Gastrocnemius medialis (tissue), 4 donors: ENCODE results near the gene SND1. TPM values are rescaled to one million over a fixed set of nuclear protein-coding genes. Genes with fewer than 3 reads are reported as not detected.

Experiments
- ATAC-seq, 2 donors: fragments of 150-250 bp; one replicate each; pipeline ENCODE4 v1.9.1; 2016
- DNase-seq, 2 donors: peaks; one replicate each; pipeline ENCODE4 v3.0.0-alpha.2; 2019
- H3K27ac ChIP-seq, 4 donors: fragments of 200-600 bp; sonication (generic); 1 replicate in 1 of 4; 2 replicates in 3 of 4; pipeline ENCODE4 v1.5.1; 2016 to 2018; ENCODE audit warnings: mild to moderate bottlenecking in 2 of 4, moderate library complexity in 1 of 4
- H3K27me3 ChIP-seq, 3 donors: fragments of 200-600 bp; sonication (generic) in 2 of 3; 1 replicate in 1 of 3; 2 replicates in 2 of 3; pipeline versions ENCODE4 v1.5.1 to v1.6.0; 2016 to 2019; ENCODE audit warnings: mild to moderate bottlenecking in 1 of 3, moderate library complexity in 1 of 3
- H3K36me3 ChIP-seq, 2 donors: fragments of 200-600 bp; sonication (generic) in 1 of 2; one replicate each; pipeline ENCODE4 v1.5.1; 2017 to 2018
- H3K4me1 ChIP-seq, 2 donors: fragments of 200-600 bp; sonication (generic) in 1 of 2; one replicate each; pipeline ENCODE4 v1.5.1; 2016 to 2017; ENCODE audit warnings: mild to moderate bottlenecking in 2 of 2
- H3K4me3 ChIP-seq, 4 donors: fragments of 200-600 bp; sonication (generic) in 3 of 4; 1 replicate in 1 of 4; 2 replicates in 3 of 4; pipeline ENCODE4 v1.5.1; 2016 to 2019; ENCODE audit warnings: mild to moderate bottlenecking in 2 of 4
- H3K9me3 ChIP-seq, 3 donors: fragments of 200-600 bp; sonication (generic) in 2 of 3; 1 replicate in 1 of 3; 2 replicates in 2 of 3; pipeline ENCODE4 v1.5.1; 2016 to 2019
- POLR2A ChIP-seq, 2 donors: fragments of 450-650 bp; IDR thresholded peaks; one replicate each; pipeline ENCODE4 v1.6.1; 2017; ENCODE audit warnings: antibody characterized with exemption in 2 of 2, mild to moderate bottlenecking in 2 of 2, moderate library complexity in 2 of 2
- in situ Hi-C, 4 donors: fragments of 200-750 bp; cut with MboI; loops; one replicate each; pipeline versions ENCODE4 v1.15.0 to v1.8.0; 2017; ENCODE audit warnings: low sequenced_read_pairs in 4 of 4
- intact Hi-C: fragments of 100-400 bp; cut with DNase I; formaldehyde crosslinking; loops from one replicate; pipeline ENCODE4 v1.15.1; 2023; ENCODE audit warnings: low total_unique reads
- total RNA-seq, 4 donors: library from RNA; depleted of rRNA; stranded (reverse); fragments of >200 nt; gene quantifications; one replicate each; pipeline versions ENCODE4 v1.1.0 to v1.2.3, GENCODE V29; 2016
- TF ChIP-seq, protein P1 (sequence below), 5 experiments: fragments of 450-650 bp in 3 of 5; fragments of 200-600 bp in 2 of 5; sonication (generic) in 2 of 5; IDR thresholded peaks in 4 of 5; conservative IDR thresholded peaks in 1 of 5; 1 replicate in 4 of 5; 2 replicates in 1 of 5; pipeline ENCODE4 v1.5.1; 2016 to 2019; ENCODE audit warnings: antibody characterized with exemption in 5 of 5, mild to moderate bottlenecking in 3 of 5, moderate library complexity in 3 of 5

SND1 gene
- total RNA-seq, 4 donors from 2014 or later = 30.4 to 73.0 (median 50.3) TPM

DNA sequence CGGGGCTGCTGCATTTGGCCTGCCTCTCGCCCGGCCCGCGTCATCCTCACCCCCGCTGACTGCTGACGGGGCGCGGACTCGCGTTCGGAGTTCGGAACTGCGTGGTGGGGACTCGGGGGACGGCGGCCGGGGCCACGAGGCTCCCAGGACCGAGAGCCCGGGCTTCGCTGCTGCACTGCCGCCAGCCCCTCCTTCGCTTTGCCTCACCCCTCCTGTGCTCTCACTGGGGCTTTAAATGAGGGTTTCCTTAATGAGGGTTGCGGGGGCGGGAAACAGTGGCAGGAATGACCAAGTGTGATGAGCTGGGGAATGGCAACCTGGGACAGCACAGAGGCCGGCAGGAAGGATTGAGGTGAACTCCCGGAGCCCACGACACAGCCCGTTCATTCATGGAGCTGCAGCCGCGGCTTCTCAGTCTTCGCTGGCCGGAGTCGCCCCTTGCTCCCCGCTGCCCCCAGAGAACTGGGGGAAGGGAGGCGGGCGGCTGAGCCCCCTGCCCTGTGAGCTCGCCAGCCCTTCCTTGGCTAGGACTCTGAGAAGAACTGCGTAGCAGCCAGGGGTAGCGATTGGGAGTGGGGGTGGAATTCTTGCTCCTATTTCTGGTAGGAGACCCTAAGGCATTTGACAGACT is 380.7 kb downstream of the SND1 start:
- intact Hi-C loops = loop anchor here (5.0 to 10.0 kb wide), 3 partner anchors 172 to 445 kb away; partner anchors contain the start of genes ARF5 and GCC1
- in situ Hi-C loops = no loop called here
- H3K36me3 ChIP-seq = no peaks in the 10 kb centered on the region
- TF ChIP-seq, protein P1, sequence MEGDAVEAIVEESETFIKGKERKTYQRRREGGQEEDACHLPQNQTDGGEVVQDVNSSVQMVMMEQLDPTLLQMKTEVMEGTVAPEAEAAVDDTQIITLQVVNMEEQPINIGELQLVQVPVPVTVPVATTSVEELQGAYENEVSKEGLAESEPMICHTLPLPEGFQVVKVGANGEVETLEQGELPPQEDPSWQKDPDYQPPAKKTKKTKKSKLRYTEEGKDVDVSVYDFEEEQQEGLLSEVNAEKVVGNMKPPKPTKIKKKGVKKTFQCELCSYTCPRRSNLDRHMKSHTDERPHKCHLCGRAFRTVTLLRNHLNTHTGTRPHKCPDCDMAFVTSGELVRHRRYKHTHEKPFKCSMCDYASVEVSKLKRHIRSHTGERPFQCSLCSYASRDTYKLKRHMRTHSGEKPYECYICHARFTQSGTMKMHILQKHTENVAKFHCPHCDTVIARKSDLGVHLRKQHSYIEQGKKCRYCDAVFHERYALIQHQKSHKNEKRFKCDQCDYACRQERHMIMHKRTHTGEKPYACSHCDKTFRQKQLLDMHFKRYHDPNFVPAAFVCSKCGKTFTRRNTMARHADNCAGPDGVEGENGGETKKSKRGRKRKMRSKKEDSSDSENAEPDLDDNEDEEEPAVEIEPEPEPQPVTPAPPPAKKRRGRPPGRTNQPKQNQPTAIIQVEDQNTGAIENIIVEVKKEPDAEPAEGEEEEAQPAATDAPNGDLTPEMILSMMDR (IDR thresholded peaks at IDR 0.05 in 4 of 5, conservative IDR thresholded peaks at IDR 0.05 in 1 of 5) = no peak
- no peak for TF ChIP-seq POLR2A (IDR thresholded peaks at IDR 0.05)
- H3K4me1 ChIP-seq = peaks cover 3 to 8% of the 10 kb centered on the region in 2 donors
- peaks cover 0 to 3% (median 0%) of the 10 kb centered on the region in 3 donors for H3K27me3 ChIP-seq
- H3K9me3 ChIP-seq = no peaks in the 10 kb centered on the region
- peak overlapping the region; percentile 45 to 70 (median 56) for H3K4me3 ChIP-seq
- H3K27ac ChIP-seq = no peak overlapping the region
- ATAC-seq = peak in 1 of 2 donors; percentile 9
- no peak for DNase-seq

DNA sequence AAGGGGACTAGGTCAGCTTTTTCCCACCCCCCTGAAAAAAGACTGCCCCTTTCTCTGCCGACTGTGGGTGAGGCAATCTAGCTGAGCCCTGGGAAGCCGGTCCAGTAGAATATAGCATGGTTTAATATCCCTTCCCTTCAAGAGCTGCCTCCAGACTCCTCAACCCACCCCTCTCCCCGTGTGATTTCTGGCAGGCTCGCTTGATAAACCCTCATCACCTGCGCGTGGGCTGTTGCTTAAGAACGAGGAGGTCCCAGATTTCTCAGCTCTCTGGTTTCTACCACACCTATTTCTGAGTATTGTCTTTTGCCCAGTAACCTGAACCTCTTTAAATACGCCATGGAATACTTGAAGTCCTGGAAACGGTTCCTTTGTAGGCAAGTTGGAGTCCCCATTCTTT is 381.3 kb downstream of the SND1 start:
- no peaks in the 10 kb centered on the region for H3K9me3 ChIP-seq
- TF ChIP-seq, protein P1 (IDR thresholded peaks at IDR 0.05 in 4 of 5, conservative IDR thresholded peaks at IDR 0.05 in 1 of 5) = no peak
- TF ChIP-seq POLR2A (IDR thresholded peaks at IDR 0.05) = no peak
- H3K4me3 ChIP-seq = no peak overlapping the region
- no peaks in the 10 kb centered on the region for H3K36me3 ChIP-seq
- H3K27me3 ChIP-seq = peaks cover 0 to 3% (median 0%) of the 10 kb centered on the region in 3 donors
- no peak for ATAC-seq
- in situ Hi-C loops (no loop called here), intact Hi-C loops (loop anchor here (5.0 to 10.0 kb wide), 3 partner anchors 172 to 446 kb away; partner anchors contain the start of genes ARF5 and GCC1)
- peaks cover 3 to 8% of the 10 kb centered on the region in 2 donors for H3K4me1 ChIP-seq
- no peak for DNase-seq
- no peak overlapping the region for H3K27ac ChIP-seq

DNA sequence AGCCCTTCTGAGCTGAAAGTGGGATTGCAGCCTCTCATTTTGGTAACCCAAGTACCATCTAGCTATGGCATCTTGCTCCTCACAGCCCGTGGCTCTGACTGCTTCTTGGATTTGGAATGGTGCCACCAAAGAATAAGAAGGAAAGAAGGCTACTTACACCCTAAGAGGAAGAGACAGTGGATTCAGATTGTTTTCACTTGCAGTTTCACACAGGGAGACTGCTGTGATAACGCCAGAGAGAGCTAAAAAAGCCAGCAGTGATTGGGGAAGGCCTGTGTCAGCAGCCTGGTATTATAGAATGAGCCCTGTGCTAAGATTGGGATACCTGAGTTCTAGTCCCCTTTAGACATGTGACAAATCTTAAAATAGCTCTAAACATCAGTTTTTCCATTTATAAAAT is 382.8 kb downstream of the SND1 start:
- H3K27me3 ChIP-seq = peaks cover 0 to 3% (median 0%) of the 10 kb centered on the region in 3 donors
- intact Hi-C loops (loop anchor here (5.0 to 10.0 kb wide), 3 partner anchors 170 to 448 kb away; partner anchors contain the start of genes ARF5 and GCC1), in situ Hi-C loops (no loop called here)
- no peaks in the 10 kb centered on the region for H3K36me3 ChIP-seq
- ATAC-seq = no peak
- no peak for DNase-seq
- H3K4me1 ChIP-seq = peaks cover 3 to 8% of the 10 kb centered on the region in 2 donors
- no peak for TF ChIP-seq POLR2A (IDR thresholded peaks at IDR 0.05)
- TF ChIP-seq, protein P1 (IDR thresholded peaks at IDR 0.05 in 4 of 5, conservative IDR thresholded peaks at IDR 0.05 in 1 of 5) = no peak
- no peak overlapping the region for H3K4me3 ChIP-seq
- no peaks in the 10 kb centered on the region for H3K9me3 ChIP-seq
- H3K27ac ChIP-seq = no peak overlapping the region

DNA sequence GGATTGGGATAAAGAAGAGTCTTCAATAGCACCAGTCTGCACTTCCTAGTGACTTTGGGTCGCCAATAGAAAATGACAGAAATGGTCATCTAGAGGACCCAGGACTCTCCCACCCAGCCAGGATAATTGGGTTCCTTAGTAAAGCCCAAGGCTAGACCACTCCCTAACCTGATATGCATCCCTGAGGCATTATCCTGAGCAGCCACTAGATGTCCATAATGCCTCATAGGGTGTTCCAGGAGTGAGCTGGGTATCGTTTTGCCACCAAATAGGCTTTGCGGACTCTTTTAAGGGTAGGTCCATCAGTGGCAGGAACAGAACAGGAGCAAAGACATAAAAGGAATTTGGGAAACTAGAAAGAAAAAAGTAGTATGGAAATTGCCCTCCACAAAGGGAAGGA is 383.7 kb downstream of the SND1 start:
- H3K9me3 ChIP-seq = no peaks in the 10 kb centered on the region
- no peak for ATAC-seq
- no peaks in the 10 kb centered on the region for H3K27me3 ChIP-seq
- intact Hi-C loops (loop anchor here (10.0 kb wide), 1 partner anchor 169 kb away; no protein-coding TSS in a partner anchor), in situ Hi-C loops (no loop called here)
- peaks cover 3% of the 10 kb centered on the region in 2 donors for H3K4me1 ChIP-seq
- no peak overlapping the region for H3K4me3 ChIP-seq
- no peak for TF ChIP-seq POLR2A (IDR thresholded peaks at IDR 0.05)
- TF ChIP-seq, protein P1 (IDR thresholded peaks at IDR 0.05 in 4 of 5, conservative IDR thresholded peaks at IDR 0.05 in 1 of 5) = peak in 1 of 5 experiments; percentile 9
- DNase-seq = no peak
- no peak overlapping the region for H3K27ac ChIP-seq
- H3K36me3 ChIP-seq = no peaks in the 10 kb centered on the region
